ENCODE measurements around the gene HEMK1. TPM values are rescaled to one million over a fixed set of nuclear protein-coding genes. Genes with fewer than 3 reads are reported as not detected.

The HEMK1 gene, protein sequence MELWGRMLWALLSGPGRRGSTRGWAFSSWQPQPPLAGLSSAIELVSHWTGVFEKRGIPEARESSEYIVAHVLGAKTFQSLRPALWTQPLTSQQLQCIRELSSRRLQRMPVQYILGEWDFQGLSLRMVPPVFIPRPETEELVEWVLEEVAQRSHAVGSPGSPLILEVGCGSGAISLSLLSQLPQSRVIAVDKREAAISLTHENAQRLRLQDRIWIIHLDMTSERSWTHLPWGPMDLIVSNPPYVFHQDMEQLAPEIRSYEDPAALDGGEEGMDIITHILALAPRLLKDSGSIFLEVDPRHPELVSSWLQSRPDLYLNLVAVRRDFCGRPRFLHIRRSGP
- total RNA-seq, result 10 to 100 TPM; 10.9 to 12.6 TPM
- long read RNA-seq, donor 1, full-length matches to known transcripts, result 6 of 7 reads
- long read RNA-seq, donor 1, partial matches to known transcripts, result 0 of 7 reads
- long read RNA-seq, donor 1, other reads (novel, unspliced or antisense), result 1 of 7 reads
- long read RNA-seq, donor 2, full-length matches to known transcripts, result 35 of 48 reads
- long read RNA-seq, donor 2, partial matches to known transcripts, result 1 of 48 reads
- long read RNA-seq, donor 2, other reads (novel, unspliced or antisense), result 12 of 48 reads

DNA sequence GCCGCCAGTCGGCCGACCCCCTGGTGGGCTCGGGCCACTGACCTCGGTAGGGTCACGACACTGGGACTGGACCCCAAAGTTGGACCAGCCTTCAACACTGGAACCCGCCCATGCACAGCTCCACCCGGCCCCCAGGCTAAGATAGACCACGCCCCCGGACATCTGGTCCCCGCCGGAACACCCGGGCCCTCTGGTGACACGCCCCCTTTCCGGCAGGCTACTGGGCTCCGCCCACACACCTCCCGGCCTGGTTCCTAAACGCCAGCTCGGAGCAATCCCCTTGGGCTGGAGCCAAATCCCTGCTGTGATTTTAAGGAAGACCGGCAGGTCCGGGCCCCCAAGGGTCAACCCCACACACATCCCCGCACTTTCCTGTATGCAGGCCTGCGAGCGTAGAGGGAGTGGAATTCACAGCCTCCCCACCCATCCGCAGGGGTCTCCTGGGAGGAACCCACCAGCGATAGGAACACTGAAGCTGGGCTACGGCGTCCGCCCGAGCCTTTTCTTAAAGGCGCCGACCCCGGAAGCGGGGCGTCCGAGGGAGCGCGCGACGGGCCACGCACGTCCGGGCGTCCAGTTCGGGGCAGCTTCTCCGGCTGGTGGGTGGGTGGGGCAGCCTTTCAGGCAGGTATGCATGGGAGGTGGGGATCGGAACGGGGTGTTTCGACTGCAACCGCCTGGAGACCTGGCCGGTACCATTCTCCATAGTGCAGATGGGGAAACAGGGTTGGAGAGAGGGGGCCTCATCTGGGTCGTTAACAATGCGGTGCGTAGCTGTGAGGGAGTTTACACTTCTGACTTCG lies at the start of gene HEMK1:
HEMK1 (plus strand) TSS at position 576 of the 803 bp plus-strand sequence. CDS start 1,583 bp downstream, outside the sequence.
- intact Hi-C loops (cut with DNase I), result loop anchor here in 1 of 2 donors (2.0 kb wide), 1 partner anchor 40 kb away; no protein-coding TSS in a partner anchor
- peak; percentile 99 for DNase-seq (ENCODE audit: low spot score)

DNA sequence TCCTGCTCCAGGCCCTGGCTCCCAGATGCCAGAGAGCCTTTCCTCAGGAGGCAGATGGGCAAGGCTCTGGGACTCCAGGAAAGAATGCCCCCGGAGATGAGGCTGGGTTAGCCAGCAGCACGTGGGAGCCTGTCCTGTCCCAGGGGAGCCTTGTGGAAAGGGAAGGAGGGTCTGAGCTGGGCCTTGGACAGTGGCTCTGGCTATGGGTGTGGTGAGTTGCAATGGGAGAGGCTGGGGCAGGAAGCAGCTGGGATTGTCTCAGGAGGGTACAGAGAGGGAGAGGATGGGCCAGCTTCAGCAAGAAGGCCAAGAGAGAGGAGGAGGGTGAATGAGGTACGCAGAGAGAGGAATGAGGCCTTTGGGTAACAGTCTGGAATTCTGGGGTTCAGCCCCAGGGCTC lies 48.5 kb upstream of the HEMK1 start:
- DNase-seq (ENCODE audit: low spot score), result no peak
- intact Hi-C loops (cut with DNase I), result no loop called here

DNA sequence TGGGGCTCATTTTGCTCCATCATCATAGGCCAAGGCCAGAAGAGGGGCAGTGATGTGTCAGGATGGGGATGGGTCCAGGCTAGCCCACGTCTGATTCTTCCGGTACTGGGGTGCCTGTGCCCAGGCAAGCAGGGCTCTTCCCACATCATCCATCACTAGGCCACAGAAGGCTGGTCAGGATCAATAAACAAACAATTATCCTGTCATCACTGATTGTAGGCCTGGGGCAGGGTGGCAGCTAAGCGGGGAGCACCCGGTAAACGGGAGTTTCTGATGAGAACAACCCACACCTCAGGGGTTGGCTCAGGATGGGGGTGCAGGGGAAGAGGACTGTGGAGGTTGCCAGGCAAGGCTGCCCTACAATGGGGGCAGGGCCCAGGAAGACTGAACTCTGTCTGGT lies 47.8 kb upstream of the HEMK1 start:
- DNase-seq (ENCODE audit: low spot score), result no peak
- intact Hi-C loops (cut with DNase I), result no loop called here

DNA sequence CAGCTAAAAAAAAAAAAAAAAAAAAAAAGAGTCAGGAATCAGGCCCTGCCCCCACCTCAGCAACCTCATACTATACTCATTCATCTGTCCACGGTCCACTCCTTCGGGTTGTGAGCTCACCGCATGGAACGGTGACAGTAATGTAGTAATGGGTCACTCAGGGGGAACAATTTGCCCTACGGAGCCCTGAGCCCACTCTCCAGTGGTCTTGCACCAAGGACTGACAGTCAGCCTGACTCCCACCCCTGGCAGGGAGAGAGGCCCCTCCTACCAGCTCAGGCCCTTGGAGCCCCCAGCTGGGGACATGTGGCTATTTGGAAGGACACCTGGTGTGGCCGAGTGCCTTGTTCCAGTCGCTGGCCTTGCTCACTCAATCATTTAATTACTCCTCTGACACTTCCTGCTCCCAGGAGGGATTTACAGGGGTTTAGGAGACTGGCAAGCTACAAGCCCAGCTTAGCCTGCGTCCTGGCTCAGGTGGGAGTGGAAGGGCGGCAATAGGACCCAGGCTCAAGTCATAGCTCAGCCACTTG lies 46.0 kb upstream of the HEMK1 start:
- intact Hi-C loops (cut with DNase I), result no loop called here
- no peak for DNase-seq (ENCODE audit: low spot score)

DNA sequence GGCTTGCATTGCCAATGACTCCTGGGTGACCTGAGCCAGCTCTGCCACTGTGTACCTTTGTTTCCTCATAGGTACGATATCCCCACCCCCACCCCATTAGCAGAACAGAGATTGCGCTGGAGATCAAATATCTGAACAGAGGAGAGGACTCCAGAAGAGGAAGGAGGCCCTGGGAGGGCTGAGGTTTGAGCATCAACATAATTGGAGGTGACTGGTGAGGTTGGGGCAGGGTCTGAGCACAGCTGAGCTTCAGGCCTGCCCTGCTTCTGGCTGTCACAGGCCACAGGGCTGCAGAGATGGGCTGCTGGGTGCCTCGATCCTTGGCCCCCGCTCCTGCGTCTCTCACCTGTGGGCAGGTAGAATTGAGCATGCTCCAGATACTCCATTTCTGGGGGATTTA lies 44.6 kb upstream of the HEMK1 start:
- no peak for DNase-seq (ENCODE audit: low spot score)
- intact Hi-C loops (cut with DNase I), result no loop called here

DNA sequence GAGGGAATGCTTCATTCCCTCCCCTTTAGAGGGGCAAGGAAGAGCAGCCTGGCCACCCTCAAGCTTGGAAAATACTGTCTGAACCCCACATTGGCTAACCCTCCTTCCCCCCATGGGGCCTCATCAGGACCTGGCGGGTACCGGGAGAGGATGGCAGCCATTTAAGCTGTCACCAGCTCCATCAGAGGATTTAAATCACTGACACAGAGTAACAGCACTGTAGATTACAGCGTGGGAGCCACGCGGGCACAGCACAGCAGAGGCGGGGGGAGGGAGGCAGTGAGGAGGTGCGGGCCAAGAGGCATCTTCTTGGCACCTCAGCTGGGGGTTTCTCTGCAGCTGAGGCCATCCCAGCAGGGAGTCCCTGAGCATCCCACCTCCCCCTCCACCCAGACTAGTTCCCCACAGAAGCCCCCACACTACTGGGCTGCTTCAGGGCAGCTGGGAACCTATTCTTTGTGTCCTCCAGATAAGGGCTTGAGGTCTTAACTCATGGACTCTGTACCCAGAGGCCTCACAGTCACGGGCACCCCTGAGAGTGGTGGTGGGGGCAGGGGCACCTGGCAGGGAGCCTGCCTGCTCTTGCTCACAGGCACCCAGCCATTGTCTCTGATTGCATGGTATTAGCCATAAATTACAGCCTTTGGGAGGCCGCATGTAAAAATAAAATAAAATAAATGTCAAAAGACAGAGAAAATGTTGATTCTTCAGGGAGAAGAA lies 44.0 kb upstream of the HEMK1 start:
- intact Hi-C loops (cut with DNase I), result no loop called here
- no peak for DNase-seq (ENCODE audit: low spot score)

DNA sequence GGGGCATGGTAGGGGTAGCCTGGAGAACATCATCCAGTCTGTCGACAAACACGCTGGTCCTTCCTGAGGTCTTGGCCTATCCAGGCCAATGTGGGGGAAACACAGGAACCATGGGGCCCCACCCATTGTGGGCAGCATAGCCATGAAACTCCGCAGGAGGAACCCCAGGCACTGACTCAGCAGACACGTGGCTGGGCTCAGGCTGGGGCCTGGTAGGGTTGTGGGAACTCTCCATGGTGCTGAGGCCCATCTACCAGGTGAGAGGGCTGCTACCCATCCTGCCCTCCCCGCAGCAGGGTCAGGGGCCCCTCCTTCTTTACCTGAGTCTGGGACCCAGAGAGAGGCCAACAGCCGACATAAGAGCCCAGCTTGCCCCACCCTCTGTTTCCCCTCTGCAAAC lies 43.3 kb upstream of the HEMK1 start:
- DNase-seq (ENCODE audit: low spot score), result peak; percentile 87
- intact Hi-C loops (cut with DNase I), result no loop called here

DNA sequence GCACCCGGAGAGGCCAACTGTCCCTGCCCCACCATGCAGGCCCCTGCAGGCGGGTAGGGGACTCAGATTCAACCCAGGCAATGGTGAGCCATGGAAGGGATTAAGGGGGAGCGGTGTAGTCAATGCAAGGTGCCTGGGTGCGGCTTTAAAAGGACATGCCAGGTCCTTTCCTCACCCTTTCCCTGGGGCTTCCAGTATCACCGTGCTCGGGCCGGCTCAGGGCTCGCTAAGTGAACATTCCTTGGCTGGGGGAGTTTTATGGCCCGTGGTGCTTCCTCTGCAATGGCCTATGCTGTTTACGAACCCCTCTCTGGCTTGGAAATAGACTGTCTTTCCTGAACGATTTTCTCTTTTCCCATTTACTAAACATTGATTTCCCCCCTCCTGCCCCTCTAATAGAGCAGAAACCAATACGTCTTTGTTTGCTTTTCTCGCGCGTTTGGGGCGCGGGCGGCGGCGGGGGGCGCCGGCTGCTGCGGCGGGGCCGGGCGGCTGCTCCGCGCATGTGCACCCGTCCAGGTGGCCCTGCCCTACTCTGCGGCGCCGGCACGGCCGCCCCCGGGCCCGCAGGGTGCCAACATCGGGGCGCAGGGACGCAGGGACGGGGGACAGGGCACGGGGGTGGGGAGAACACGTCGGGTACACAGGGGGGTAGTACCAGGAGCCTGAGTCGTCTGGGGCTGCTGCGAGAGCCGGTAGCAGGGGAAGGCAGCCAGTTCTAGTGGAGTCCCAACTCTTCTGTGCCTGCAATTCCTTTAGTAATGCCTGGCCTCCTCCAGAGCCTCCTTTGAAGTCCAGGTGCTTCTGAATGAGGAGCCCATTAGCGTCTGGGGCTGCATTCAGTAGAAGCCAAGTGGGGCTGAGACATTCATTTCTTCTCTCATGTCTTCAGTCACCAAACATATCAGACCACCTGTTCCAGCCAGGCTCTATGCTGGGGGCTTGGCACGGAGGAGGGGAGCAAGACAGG lies 39.0 kb upstream of the HEMK1 start:
- intact Hi-C loops (cut with DNase I), result no loop called here
- DNase-seq (ENCODE audit: low spot score), result no peak

DNA sequence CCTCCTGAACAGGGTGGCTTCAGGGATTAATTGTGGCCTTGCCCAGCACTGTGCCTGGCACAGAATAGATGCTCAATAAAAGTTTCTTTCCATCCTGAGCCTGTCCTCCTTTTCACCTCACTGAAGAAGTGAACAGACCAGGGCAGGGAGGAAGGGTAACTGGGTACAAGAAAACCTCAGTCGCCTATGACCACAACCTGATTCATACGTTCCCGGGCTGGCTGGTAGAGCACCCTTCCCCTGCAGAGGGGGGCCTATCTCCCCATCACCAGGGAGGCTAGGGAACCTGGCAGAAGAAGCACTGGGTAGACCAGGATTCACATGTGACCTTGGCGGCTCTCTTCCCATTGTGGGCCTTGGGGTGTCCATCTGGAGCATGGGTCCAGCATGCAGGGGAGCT lies 38.1 kb upstream of the HEMK1 start:
- no peak for DNase-seq (ENCODE audit: low spot score)
- intact Hi-C loops (cut with DNase I), result no loop called here

DNA sequence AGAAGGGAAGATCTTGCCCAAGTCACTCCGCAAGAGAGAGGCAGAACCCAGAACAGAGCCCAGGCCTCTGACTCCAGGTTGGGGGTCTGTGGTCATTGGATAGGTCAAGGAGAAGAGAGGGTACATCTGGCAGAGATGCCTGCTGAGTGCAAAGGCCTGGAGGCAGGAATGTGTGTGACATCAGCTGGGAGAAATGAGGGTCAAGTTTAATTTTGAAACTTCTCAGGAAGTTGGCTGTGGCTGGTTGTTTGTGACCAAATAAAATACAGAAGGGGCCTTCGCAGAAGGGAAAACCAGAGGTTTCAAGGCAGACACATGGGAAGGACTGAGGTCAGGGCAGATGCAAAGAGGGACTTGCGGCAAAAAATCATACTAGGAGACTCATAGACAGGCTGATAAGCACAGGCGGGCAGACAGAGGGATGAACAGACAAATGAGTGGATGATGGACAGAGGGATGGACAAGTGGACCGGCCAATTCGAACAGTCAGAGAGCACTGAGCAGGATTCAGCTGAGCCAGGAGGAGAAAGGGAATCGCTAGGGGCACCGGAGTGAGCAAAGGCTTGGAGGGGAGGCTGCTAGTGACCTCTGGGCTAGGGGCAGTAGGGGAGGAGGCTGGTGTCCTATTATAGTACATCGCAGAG lies 37.1 kb upstream of the HEMK1 start:
- DNase-seq (ENCODE audit: low spot score), result no peak
- intact Hi-C loops (cut with DNase I), result no loop called here

DNA sequence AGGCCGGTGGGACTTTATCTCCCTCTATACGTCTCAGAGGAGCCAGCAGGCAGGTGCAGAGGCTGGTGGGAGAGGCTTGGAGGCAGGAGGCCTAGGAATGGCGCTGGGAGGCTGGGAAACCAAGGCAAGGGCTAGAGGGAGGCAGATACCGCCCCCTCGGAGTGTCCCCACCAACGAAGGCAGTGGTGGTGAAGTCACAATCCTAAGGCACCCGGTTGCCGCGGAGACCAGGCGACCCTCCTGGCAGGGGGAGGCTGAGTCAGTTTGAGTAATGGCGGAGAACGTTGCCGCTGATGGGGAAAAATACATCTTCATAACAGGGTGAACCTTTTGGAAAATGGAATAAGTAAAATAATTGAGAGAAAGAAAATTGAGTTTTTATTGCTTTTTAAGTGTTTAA lies 36.0 kb upstream of the HEMK1 start:
- no peak for DNase-seq (ENCODE audit: low spot score)
- intact Hi-C loops (cut with DNase I), result no loop called here

DNA sequence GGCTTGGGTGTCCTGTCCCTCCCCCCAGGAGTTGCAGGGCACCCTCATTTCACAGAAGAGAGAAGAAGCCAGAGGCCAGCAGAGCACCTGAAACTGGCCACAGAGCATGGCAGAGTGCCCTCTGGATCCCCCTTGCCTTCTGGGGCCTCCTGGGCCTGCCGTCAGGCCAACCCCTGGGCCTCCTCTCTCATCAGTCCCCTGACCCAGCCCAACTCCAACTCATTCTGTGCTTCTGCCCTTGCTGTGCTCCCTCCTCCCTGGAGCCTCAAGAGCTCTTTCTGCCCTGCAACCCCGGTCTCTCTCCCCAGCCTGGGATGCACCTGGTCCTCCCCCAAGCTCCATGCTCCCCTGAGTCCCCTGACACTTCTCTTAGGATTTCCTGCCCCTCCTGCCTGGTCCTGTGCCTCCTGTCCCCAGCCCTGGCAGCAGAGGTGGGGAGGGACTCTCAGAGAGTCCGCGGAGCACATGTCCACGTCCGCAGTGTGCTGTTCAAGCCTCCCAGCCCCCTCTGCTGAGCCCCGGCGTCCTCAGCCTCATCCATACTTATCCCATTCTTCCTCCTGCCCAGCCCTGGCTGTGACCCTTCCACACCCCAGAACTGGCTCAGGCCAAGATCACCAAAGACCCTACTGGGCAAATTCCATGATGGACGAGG lies 35.4 kb upstream of the HEMK1 start:
- no peak for DNase-seq (ENCODE audit: low spot score)
- intact Hi-C loops (cut with DNase I), result no loop called here

DNA sequence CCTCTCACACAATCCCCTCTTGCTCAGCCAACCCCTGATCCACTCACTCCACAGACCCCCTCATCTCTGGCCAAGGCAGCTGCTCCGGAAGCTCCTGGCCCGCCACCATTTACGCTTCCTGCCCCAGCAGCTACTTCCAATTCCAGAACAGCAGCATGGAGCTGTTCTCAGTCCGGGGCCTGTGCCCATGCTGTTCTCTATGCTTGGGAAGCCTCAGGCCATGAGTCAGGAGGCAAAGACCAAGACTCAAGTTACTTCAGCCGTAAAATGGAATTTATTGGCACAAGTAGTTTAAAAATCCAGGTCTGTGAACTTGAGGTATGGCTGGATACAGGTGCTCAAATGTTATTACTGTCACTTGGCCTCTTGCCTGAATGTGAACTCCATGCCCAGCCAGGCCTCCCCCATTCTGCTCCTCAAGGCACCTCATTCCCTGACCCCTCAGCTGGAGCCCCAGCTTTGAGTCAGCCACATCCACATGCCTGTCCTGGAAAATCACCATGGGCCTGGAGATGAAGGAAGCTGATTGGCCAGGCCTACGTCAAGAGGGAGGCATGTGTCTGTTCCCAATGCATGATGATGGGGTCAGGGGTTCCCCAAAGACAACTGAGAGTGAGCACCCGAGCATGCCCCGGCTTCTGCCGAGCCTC lies 34.5 kb upstream of the HEMK1 start:
- intact Hi-C loops (cut with DNase I), result no loop called here
- no peak for DNase-seq (ENCODE audit: low spot score)

DNA sequence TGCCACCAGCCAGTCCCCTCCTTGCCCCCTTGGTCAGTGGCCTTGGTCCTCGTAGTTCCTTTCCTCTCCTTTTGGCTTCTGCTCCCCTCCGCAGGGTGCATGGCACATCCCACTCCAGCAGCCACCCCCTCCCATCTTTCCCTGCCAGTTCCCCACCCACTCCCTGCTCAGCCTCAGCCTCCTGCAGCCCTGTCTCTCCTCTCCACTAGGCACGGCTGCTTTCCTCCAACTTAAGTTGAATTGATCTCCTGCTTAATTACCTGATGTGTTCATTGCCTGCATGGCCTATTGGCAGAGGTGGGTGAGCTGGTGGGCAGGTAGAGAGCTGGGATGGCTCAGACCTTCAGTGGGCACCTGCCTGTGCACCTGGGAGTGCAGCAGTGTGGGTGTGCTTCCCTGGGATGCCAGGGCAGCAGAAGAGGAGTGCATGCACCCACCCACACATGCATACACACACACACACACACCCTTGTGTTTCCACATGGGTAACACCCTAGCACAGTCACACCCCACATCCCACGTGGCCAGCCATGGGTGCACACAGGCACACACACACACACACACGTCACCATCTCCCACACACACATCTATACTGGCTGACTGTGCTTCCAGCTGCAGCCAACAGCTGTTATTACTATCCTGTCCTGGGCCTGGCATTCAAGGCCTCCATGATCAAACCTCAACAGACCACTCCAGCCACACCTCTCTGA lies 32.7 kb upstream of the HEMK1 start:
- intact Hi-C loops (cut with DNase I), result no loop called here
- DNase-seq (ENCODE audit: low spot score), result no peak

DNA sequence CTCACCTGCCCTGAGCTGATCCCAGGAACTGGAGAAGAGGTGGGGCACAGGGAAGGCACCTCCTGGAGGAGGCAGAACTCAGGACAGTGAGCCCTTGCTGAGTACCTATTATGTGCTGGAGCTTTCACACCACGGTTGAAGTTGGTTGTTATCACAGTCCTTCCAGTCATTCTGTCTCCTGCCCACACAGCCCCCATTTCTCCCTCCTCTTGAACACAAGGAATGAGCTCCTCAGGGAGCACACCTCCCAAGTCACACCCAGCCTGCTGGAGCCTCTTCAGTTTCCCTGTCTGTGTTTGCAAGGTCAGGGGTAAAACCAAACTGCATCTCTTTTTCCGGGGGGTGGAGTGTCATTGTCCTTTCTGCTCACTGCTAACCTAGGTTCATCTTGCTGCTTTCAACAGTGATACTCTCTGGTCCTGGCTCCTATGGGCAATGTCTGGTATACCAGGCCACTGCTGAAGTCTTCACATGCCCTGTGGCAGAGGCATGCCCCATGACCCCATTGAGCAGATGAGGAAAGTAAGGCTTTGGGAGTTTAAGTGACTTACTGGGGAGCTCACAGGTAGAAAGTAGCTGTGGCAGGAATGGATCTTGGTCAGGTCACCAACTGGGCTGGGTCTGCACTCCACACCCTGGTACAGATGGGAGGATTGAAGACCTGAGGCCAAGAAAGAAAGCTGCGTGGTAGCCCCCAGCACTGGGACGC lies 31.7 kb upstream of the HEMK1 start:
- no peak for DNase-seq (ENCODE audit: low spot score)
- intact Hi-C loops (cut with DNase I), result no loop called here

Data from posterior vena cava (tissue), 2 donors.